Tibial nerve (tissue), 3 donors: ENCODE results near the gene HOMER2.

Experiments used
- POLR2A ChIP-seq, 2 donors: fragments of 450-650 bp; IDR thresholded peaks; one replicate each; pipeline ENCODE4 v1.6.1; 2017; ENCODE audit warnings: antibody characterized with exemption in 2 of 2, mild to moderate bottlenecking in 2 of 2, moderate library complexity in 2 of 2
- TF ChIP-seq, protein P1 (sequence below), 5 experiments: fragments of 200-600 bp in 3 of 5; fragments of 450-650 bp in 2 of 5; sonication (generic) in 3 of 5; IDR thresholded peaks; one replicate each; pipeline ENCODE4 v1.5.1; 2016 to 2019; ENCODE audit warnings: antibody characterized with exemption in 5 of 5, mild to moderate bottlenecking in 3 of 5, moderate library complexity in 2 of 5

GRCh38 chr15:82820128-82820527 is 132.4 kb downstream of the HOMER2 start:
- TF ChIP-seq, protein P1, sequence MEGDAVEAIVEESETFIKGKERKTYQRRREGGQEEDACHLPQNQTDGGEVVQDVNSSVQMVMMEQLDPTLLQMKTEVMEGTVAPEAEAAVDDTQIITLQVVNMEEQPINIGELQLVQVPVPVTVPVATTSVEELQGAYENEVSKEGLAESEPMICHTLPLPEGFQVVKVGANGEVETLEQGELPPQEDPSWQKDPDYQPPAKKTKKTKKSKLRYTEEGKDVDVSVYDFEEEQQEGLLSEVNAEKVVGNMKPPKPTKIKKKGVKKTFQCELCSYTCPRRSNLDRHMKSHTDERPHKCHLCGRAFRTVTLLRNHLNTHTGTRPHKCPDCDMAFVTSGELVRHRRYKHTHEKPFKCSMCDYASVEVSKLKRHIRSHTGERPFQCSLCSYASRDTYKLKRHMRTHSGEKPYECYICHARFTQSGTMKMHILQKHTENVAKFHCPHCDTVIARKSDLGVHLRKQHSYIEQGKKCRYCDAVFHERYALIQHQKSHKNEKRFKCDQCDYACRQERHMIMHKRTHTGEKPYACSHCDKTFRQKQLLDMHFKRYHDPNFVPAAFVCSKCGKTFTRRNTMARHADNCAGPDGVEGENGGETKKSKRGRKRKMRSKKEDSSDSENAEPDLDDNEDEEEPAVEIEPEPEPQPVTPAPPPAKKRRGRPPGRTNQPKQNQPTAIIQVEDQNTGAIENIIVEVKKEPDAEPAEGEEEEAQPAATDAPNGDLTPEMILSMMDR (IDR thresholded peaks at IDR 0.05): no peak
- TF ChIP-seq POLR2A (IDR thresholded peaks at IDR 0.05): no peak
